Measurements from ENCODE around the gene MAL. TPM values are rescaled to one million over a fixed set of nuclear protein-coding genes. Genes with fewer than 3 reads are reported as not detected.

Gene MAL
- total and polyA plus RNA-seq, 2 of the 4 experiments (the other 2 are of a cell fraction): not detected

Small RNAs within 50 kb of the gene (microRNA-seq; reads per million reads assigned to microRNA genes)
- not detected for gene RN7SL575P (ENCODE audit: insufficient read depth, insufficient read length)

Small RNAs within 50 kb of the gene (small RNA-seq; reads per million reads assigned to genes)
- gene RN7SL575P: 0 reads per million in 5 experiments

Other genes with a start within 250 kb of the MAL start
- not detected in 2 replicates for gene TEKT4, start 154.3 kb upstream of the MAL start, total RNA-seq (2012; rRNA removed)
- gene TEKT4, start 154.3 kb upstream of the MAL start, polyA plus RNA-seq (2012; rRNA removed): not detected in 2 replicates
- gene MRPS5, start 96.1 kb downstream of the MAL start, total RNA-seq (2012; rRNA removed): 27.6 and 35.8 TPM in 2 replicates
- gene MRPS5, start 96.1 kb downstream of the MAL start, polyA plus RNA-seq (2012; rRNA removed): 42.5 and 44.1 TPM in 2 replicates
- gene ZNF514, start 134.1 kb downstream of the MAL start, total RNA-seq (2012; rRNA removed): 6.5 and 7.2 TPM in 2 replicates
- gene ZNF514, start 134.1 kb downstream of the MAL start, polyA plus RNA-seq (2012; rRNA removed): 4.4 and 5.3 TPM in 2 replicates
- 7.3 and 7.8 TPM in 2 replicates for gene ZNF2, start 140.1 kb downstream of the MAL start, total RNA-seq (2012; rRNA removed)
- 1.3 and 2.7 TPM in 2 replicates for gene ZNF2, start 140.1 kb downstream of the MAL start, polyA plus RNA-seq (2012; rRNA removed)
- 2.2 and 2.7 TPM in 2 replicates for gene ZNF892, start 181.8 kb downstream of the MAL start, total RNA-seq (2012; rRNA removed)
- 0.46 and 0.49 TPM in 2 replicates for gene ZNF892, start 181.8 kb downstream of the MAL start, polyA plus RNA-seq (2012; rRNA removed)
- not detected in 2 replicates for gene PROM2, start 248.7 kb downstream of the MAL start, total RNA-seq (2012; rRNA removed)
- gene PROM2, start 248.7 kb downstream of the MAL start, polyA plus RNA-seq (2012; rRNA removed): 0.26 and 0.65 TPM in 2 replicates

Data from IMR-90 (cell line).